GM12874 (cell line): ENCODE data around the gene COL21A1.

Source experiments
- CTCF ChIP-seq: IDR thresholded peaks from 2 replicates; pipeline ENCODE4 v1.5.1; 2011; ENCODE audit warnings: low read depth, mild to moderate bottlenecking, control low read depth, low read length, moderate library complexity; ENCODE audit not compliant: insufficient read depth

The COL21A1 gene

GRCh38 chr6:56244089-56244488 lies 3.3 kb downstream of the COL21A1 start:
- no peak for TF ChIP-seq CTCF

GRCh38 chr6:56243518-56244070 lies 3.8 kb downstream of the COL21A1 start:
- no peak for TF ChIP-seq CTCF

GRCh38 chr6:56242346-56242745 lies 5.0 kb downstream of the COL21A1 start:
- no peak for TF ChIP-seq CTCF

GRCh38 chr6:56241124-56241802 lies 6.1 kb downstream of the COL21A1 start:
- TF ChIP-seq CTCF: no peak

GRCh38 chr6:56238352-56238751 lies 9.0 kb downstream of the COL21A1 start:
- TF ChIP-seq CTCF: no peak

GRCh38 chr6:56235245-56235644 lies 12.1 kb downstream of the COL21A1 start:
- no peak for TF ChIP-seq CTCF

- TF ChIP-seq CTCF: no peak
Measured at GRCh38 chr6:56232436-56232835, 14.9 kb downstream of the COL21A1 start.

GRCh38 chr6:56231827-56232226 lies 15.6 kb downstream of the COL21A1 start:
- TF ChIP-seq CTCF: no peak
